OCI-LY3 (cell line): Measurements from ENCODE around the gene SLC5A1.

ENCODE experiments used
- EZH2phosphoT487 ChIP-seq: fragments of 200-600 bp; shearing (Covaris generic); IDR thresholded peaks from 2 replicates; pipeline ENCODE4 v1.6.1; 2018; ENCODE audit warnings: antibody characterized with exemption, mixed run types, low read depth
- TF ChIP-seq, protein P1 (sequence below): fragments of 200-600, 300-600 bp; sonication (generic); IDR thresholded peaks from 2 replicates; pipeline ENCODE4 v1.5.1; 2014; ENCODE audit warnings: antibody characterized with exemption, low read length, low read depth

DNA sequence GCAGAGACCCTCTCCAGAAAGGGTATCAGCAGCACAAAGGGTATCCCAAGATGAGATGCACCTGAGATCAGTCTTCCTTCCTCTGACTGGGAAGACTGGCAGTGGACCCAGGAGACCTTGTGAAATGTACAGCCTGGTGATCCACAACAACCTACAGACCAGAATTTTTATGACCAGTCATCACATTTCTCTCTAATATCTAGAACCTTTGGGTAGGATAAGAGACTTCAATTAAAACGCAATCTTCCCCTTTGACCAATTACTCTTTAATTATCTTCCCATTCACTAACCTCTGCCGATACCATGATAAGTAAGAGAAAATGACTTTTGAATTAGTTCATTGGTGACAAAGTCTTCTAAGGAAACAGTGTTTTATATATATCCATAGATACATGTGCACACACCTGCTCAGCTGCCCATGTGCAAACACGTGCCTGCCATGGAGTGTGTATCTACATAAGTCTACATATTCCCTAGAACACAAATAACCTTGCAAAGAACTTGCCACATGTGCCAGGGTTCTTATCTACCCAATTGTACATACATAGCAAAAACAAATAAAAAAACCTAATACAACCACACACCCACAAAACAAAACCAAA lies 44.2 kb upstream of the SLC5A1 start:
- no peak for TF ChIP-seq EZH2phosphoT487
- TF ChIP-seq, protein P1, sequence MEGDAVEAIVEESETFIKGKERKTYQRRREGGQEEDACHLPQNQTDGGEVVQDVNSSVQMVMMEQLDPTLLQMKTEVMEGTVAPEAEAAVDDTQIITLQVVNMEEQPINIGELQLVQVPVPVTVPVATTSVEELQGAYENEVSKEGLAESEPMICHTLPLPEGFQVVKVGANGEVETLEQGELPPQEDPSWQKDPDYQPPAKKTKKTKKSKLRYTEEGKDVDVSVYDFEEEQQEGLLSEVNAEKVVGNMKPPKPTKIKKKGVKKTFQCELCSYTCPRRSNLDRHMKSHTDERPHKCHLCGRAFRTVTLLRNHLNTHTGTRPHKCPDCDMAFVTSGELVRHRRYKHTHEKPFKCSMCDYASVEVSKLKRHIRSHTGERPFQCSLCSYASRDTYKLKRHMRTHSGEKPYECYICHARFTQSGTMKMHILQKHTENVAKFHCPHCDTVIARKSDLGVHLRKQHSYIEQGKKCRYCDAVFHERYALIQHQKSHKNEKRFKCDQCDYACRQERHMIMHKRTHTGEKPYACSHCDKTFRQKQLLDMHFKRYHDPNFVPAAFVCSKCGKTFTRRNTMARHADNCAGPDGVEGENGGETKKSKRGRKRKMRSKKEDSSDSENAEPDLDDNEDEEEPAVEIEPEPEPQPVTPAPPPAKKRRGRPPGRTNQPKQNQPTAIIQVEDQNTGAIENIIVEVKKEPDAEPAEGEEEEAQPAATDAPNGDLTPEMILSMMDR = no peak
